Body of pancreas (tissue), 4 donors: ENCODE measurements around the gene RPL10. TPM values are rescaled to one million over a fixed set of nuclear protein-coding genes. Genes with fewer than 3 reads are reported as not detected.
"Not testable (repeated sequence)": the region's sequence is repeated elsewhere in the genome, so short reads cannot be mapped to it uniquely, and the experiment has no call there.

Source experiments
- ATAC-seq: fragments of 150-250 bp; one replicate; pipeline ENCODE4 v1.9.1; 2016
- DNase-seq, 4 donors: peaks; one replicate each; pipeline ENCODE4 v3.0.0-alpha.2; 2019
- H3K27ac ChIP-seq, 4 donors: fragments of 200-600 bp; sonication (generic); 1 replicate in 3 of 4; 2 replicates in 1 of 4; pipeline versions ENCODE4 v1.5.1 to v1.6.1; 2016 to 2019; ENCODE audit warnings: mild to moderate bottlenecking in 1 of 4, mixed read lengths in 1 of 4, moderate library complexity in 1 of 4
- H3K27me3 ChIP-seq, 2 donors: fragments of 200-600 bp; sonication (generic); one replicate each; pipeline ENCODE4 v1.6.0; 2016; ENCODE audit warnings: mild to moderate bottlenecking in 1 of 2
- H3K36me3 ChIP-seq, 2 donors: fragments of 200-600 bp; sonication (generic); replicated peaks in 1 of 2; 2 replicates each; pipeline ENCODE4 v1.5.1; 2016; ENCODE audit warnings: low read depth in 2 of 2; ENCODE audit not compliant: insufficient read depth in 1 of 2
- H3K4me1 ChIP-seq: fragments of 200-600 bp; sonication (generic); one replicate; pipeline ENCODE4 v1.6.0; 2016
- H3K4me3 ChIP-seq, 2 donors: fragments of 200-600 bp; sonication (generic); 1 replicate in 1 of 2; 2 replicates in 1 of 2; pipeline ENCODE4 v1.5.1; 2016 to 2019
- H3K9me3 ChIP-seq, 3 donors: fragments of 200-600 bp; sonication (generic); 1 replicate in 2 of 3; 2 replicates in 1 of 3; pipeline ENCODE4 v1.5.1; 2016
- POLR2A ChIP-seq, 3 donors: fragments of 450-650 bp; IDR thresholded peaks; one replicate each; pipeline ENCODE4 v1.6.1; 2016; ENCODE audit warnings: antibody characterized with exemption in 3 of 3, mild to moderate bottlenecking in 2 of 3
- WGBS, 2 donors: methylation state at CpG; one replicate each; pipeline ENCODE4 v1.1.5; 2017; 5-methylcytosine and 5-hydroxymethylcytosine counted together
- intact Hi-C: fragments of 100-400 bp; cut with DNase I; formaldehyde crosslinking; loops from one replicate; pipeline ENCODE4 v1.15.1; 2023
- total RNA-seq, 2 donors: library from RNA; depleted of rRNA; stranded (reverse); fragments of >200 nt; gene quantifications; one replicate each; pipeline ENCODE4 v1.1.0, GENCODE V29; 2016
- TF ChIP-seq, protein P1 (sequence below), 7 experiments: fragments of 450-650 bp in 4 of 7; fragments of 200-600 bp in 3 of 7; sonication (generic) in 3 of 7; IDR thresholded peaks; one replicate each; pipeline ENCODE4 v1.5.1; 2016 to 2019; ENCODE audit warnings: antibody characterized with exemption in 7 of 7

RPL10 gene
- total RNA-seq, 2 donors from 2014 or later, result 1,426 to 2,757 TPM

GRCh38 chrX:154396973-154397887, 947 bp upstream of the RPL10 start:
- H3K36me3 ChIP-seq, result no peaks in the 10 kb centered on the region
- H3K4me1 ChIP-seq, result peaks cover 20% of the 10 kb centered on the region
- peak overlapping the region; percentile 89 to 99 (median 98) for H3K27ac ChIP-seq
- WGBS, 2 donors, result 4 to 27% methylated on average over 2 to 44 of the region's 53 CpGs
- no peaks in the 10 kb centered on the region for H3K9me3 ChIP-seq
- DNase-seq (peak; percentile 81 to 86 (median 84)), ATAC-seq (peak; percentile 75)
- H3K27me3 ChIP-seq, result no peaks in the 10 kb centered on the region
- intact Hi-C loops, result no loop called here
- H3K4me3 ChIP-seq, result no peak overlapping the region
- TF ChIP-seq POLR2A (IDR thresholded peaks at IDR 0.05), result peak; percentile 43 to 60 (median 56)
- TF ChIP-seq, protein P1, sequence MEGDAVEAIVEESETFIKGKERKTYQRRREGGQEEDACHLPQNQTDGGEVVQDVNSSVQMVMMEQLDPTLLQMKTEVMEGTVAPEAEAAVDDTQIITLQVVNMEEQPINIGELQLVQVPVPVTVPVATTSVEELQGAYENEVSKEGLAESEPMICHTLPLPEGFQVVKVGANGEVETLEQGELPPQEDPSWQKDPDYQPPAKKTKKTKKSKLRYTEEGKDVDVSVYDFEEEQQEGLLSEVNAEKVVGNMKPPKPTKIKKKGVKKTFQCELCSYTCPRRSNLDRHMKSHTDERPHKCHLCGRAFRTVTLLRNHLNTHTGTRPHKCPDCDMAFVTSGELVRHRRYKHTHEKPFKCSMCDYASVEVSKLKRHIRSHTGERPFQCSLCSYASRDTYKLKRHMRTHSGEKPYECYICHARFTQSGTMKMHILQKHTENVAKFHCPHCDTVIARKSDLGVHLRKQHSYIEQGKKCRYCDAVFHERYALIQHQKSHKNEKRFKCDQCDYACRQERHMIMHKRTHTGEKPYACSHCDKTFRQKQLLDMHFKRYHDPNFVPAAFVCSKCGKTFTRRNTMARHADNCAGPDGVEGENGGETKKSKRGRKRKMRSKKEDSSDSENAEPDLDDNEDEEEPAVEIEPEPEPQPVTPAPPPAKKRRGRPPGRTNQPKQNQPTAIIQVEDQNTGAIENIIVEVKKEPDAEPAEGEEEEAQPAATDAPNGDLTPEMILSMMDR (IDR thresholded peaks at IDR 0.05), result no peak

GRCh38 chrX:154398668-154399526, 720 bp downstream of the RPL10 start:
- ATAC-seq (peak; percentile 47), DNase-seq (peak; percentile 87 to 90 (median 87))
- Histone ChIP-seq H3K27ac (peak overlapping the region; percentile 79 to 99 (median 98)), H3K36me3 (no peaks in the 10 kb centered on the region), H3K9me3 (no peaks in the 10 kb centered on the region), H3K4me3 (peak overlapping the region; percentile 17 to 45), H3K27me3 (no peaks in the 10 kb centered on the region), H3K4me1 (peaks cover 20% of the 10 kb centered on the region)
- intact Hi-C loops, result no loop called here
- TF ChIP-seq, protein P1 (IDR thresholded peaks at IDR 0.05), result peak; percentile 57 to 90 (median 82)
- TF ChIP-seq POLR2A (IDR thresholded peaks at IDR 0.05), result no peak
- WGBS, 2 donors, result 1 to 2% methylated on average over 14 to 48 of the region's 49 CpGs

GRCh38 chrX:154399527-154400368, 1.6 kb downstream of the RPL10 start:
- Histone ChIP-seq H3K9me3 (no peaks in the 10 kb centered on the region), H3K27me3 (no peaks in the 10 kb centered on the region), H3K27ac (peak overlapping the region; percentile 32 to 99 (median 98)), H3K4me1 (peaks cover 20% of the 10 kb centered on the region), H3K36me3 (no peaks in the 10 kb centered on the region), H3K4me3 (peak overlapping the region in 1 of 2 donors; percentile 45)
- DNase-seq, result no peak
- TF ChIP-seq POLR2A (IDR thresholded peaks at IDR 0.05), result peak in 1 of 3 donors; percentile 20
- TF ChIP-seq, protein P1 (IDR thresholded peaks at IDR 0.05), result no peak
- intact Hi-C loops, result no loop called here
- WGBS, 2 donors, result 10 to 22% methylated on average over 4 to 9 of the region's 14 CpGs
- no peak for ATAC-seq

- H3K4me3 ChIP-seq, DNase-seq, H3K36me3 ChIP-seq, H3K27me3 ChIP-seq, ATAC-seq, H3K9me3 ChIP-seq, intact Hi-C loops: not testable (repeated sequence)
- H3K4me1 ChIP-seq, result peaks cover 20% of the 10 kb centered on the region
- H3K27ac ChIP-seq, result peak overlapping the region in 2 of 4 donors; percentile 99
- 18 to 56% methylated on average over 2 to 6 of the region's 6 CpGs for WGBS, 2 donors
Observed at GRCh38 chrX:154400369-154400817, 2.2 kb downstream of the RPL10 start.
